HepG2 (cell line): ENCODE results near the gene FAM193A.

Source experiments
- RAD21 ChIP-seq: fragments of 450-650 bp; formaldehyde crosslinking; IDR thresholded peaks from 2 replicates; pipeline ENCODE4 v1.5.0; 2020; ENCODE audit warnings: mild to moderate bottlenecking
- TEAD2 ChIP-seq: sonication (generic); formaldehyde crosslinking; IDR thresholded peaks from 2 replicates; pipeline ENCODE4 v1.9.0; 2021; ENCODE audit warnings: missing genetic modification reagents
- TF ChIP-seq, protein P1 (sequence below): sonication (generic); formaldehyde crosslinking; IDR thresholded peaks from 2 replicates; pipeline ENCODE4 v1.8.0; 2022; ENCODE audit warnings: missing genetic modification reagents, mild to moderate bottlenecking, inconsistent platforms, borderline replicate concordance

DNA sequence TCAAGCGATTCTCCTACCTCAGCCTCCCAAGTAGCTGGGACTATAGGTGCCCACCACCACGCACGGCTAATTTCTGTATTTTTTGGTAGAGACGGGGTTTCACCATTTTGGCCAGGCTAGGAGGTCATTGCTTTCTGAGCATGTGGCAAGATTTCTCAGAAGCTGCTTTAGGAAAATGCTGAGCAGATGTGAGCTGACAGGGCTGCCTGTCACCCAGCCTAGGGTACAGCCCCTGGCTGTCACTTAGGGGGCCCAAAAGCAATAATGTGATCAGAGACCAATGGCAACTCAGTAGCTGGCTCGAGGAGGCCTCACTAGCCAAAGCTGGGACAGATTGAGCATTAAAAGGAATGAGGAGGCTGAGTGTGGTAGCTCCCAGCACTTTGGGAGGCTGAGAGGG is 154.9 kb downstream of the FAM193A start:
- TF ChIP-seq, protein P1, sequence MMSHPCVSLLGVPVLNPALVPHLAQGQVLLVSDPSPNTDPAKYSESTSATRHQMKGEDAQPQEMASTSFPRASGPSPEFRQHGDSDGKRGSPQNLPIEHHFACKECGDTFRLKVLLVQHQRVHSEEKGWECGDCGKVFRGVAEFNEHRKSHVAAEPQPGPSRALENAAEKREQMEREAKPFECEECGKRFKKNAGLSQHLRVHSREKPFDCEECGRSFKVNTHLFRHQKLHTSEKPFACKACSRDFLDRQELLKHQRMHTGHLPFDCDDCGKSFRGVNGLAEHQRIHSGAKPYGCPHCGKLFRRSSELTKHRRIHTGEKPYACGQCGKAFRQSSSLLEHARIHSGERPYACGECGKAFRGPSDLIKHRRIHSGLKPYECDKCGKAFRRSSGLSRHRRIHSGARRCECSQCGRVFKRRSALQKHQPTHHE (CRISPR knock-in tag): no peak
- no peak for TF ChIP-seq TEAD2 (CRISPR knock-in tag)
- no peak for TF ChIP-seq RAD21 (CRISPR knock-in tag)
